GM12872 (cell line): ENCODE results near the gene PAPOLG.

ENCODE experiments used
- CTCF ChIP-seq: IDR thresholded peaks from 3 replicates; pipeline ENCODE4 v1.5.1; 2011; ENCODE audit warnings: low read depth, mild to moderate bottlenecking, low read length, moderate library complexity; ENCODE audit not compliant: insufficient read depth

PAPOLG gene

GRCh38 chr2:60826111-60826510 is 70.0 kb downstream of the PAPOLG start:
- no peak for TF ChIP-seq CTCF

DNA sequence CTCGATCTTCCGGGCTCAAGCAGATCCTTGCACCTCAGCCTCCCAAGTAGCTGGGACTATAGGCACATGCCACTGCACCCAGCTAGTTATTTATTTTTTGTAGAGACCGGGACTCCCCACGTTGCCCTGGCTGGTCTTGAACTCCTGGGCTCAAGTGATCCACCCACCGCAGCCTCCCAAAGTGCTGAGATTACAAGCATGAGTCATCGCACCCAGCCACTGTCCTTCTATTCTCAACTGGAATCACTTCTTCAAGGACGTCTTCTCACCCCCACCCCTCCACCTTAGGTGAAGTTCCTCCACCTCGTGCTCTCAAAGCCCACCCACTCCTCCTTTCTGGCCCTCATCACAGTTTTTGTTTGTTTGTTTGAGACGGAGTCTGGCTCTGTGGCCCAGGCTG is 71.3 kb downstream of the PAPOLG start:
- TF ChIP-seq CTCF: no peak

GRCh38 chr2:60830991-60831390 is 74.9 kb downstream of the PAPOLG start:
- TF ChIP-seq CTCF: no peak

GRCh38 chr2:60831921-60832320 is 75.9 kb downstream of the PAPOLG start:
- TF ChIP-seq CTCF: no peak

DNA sequence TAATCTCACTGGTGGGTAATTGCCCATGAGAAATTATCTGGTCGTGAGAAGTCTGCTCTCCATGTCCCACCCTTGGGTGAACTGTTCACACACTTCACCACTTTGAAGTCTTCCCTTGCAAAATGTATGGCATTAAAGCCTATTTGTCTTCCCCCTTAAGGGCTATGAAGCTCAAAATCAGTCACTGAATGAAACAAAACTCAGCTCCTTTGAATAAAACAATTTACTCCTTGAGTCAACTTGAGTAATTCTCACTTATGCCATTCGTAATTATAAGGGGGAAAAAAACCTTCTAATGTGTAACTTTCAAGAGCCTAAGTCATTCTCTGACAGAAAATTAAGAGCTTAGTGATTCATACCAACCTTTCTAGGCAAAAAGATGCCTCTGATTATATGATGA is 76.6 kb downstream of the PAPOLG start:
- TF ChIP-seq CTCF: no peak

DNA sequence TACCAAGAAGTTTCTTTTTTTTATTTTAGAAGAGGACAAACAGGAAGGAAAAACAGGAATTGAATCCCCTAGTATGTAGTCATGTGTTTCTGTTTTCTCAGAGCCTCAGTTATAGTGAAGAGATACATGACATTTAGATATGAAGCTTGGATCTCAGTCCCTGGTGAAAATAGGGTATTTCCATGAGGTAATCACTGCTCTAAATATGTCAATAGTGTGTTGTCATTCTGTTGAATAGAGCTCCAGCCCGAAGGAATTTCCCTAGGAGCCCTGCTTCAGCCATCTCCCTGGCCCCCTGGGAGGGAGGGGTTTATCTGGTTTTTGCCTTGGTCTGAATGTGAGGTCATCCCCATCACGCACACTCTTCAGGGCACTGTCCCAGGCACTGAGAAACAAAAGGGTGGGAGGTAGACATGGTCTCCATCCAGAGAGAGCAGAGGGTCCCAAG is 78.2 kb downstream of the PAPOLG start:
- no peak for TF ChIP-seq CTCF

- TF ChIP-seq CTCF: no peak
Observed at GRCh38 chr2:60836491-60836890, 80.4 kb downstream of the PAPOLG start.

GRCh38 chr2:60837123-60837522 is 81.1 kb downstream of the PAPOLG start:
- no peak for TF ChIP-seq CTCF
